ENCODE data around the gene IL17RA.

The IL17RA gene

DNA sequence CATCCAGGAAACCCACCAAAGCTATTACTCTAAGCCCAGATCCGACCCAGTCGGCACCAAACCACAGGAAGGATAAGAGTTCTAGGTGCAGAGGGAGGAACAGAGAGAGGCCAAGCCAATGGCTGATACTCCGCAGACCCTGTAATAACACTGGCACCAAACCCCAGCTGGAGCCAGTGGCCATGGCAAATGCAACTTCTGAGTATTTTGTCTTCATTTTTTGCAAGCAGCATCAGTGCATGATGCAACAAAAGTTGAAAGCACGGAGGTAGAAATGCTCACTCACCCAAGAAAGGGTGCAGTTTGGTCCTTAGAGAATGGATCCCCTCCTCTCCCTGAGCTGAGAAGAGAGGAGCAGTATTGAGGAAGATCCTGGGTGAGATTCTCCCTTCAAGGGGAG is 33.5 kb downstream of the IL17RA start:
- TF ChIP-seq SIN3A (IDR thresholded peaks at IDR 0.05; ENCODE audit: borderline replicate concordance, insufficient read depth, low read length): no peak
- no peak for TF ChIP-seq TAF1 (IDR thresholded peaks at IDR 0.05; ENCODE audit: borderline replicate concordance, insufficient read depth, low read length)
- no peak for TF ChIP-seq FOXP2 (optimal IDR thresholded peaks at IDR 0.05; ENCODE audit: borderline replicate concordance, extremely low read depth, extremely low read length, insufficient read depth)
- TF ChIP-seq, protein P1, sequence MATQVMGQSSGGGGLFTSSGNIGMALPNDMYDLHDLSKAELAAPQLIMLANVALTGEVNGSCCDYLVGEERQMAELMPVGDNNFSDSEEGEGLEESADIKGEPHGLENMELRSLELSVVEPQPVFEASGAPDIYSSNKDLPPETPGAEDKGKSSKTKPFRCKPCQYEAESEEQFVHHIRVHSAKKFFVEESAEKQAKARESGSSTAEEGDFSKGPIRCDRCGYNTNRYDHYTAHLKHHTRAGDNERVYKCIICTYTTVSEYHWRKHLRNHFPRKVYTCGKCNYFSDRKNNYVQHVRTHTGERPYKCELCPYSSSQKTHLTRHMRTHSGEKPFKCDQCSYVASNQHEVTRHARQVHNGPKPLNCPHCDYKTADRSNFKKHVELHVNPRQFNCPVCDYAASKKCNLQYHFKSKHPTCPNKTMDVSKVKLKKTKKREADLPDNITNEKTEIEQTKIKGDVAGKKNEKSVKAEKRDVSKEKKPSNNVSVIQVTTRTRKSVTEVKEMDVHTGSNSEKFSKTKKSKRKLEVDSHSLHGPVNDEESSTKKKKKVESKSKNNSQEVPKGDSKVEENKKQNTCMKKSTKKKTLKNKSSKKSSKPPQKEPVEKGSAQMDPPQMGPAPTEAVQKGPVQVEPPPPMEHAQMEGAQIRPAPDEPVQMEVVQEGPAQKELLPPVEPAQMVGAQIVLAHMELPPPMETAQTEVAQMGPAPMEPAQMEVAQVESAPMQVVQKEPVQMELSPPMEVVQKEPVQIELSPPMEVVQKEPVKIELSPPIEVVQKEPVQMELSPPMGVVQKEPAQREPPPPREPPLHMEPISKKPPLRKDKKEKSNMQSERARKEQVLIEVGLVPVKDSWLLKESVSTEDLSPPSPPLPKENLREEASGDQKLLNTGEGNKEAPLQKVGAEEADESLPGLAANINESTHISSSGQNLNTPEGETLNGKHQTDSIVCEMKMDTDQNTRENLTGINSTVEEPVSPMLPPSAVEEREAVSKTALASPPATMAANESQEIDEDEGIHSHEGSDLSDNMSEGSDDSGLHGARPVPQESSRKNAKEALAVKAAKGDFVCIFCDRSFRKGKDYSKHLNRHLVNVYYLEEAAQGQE (IDR thresholded peaks at IDR 0.05; ENCODE audit: insufficient read depth in 1 of 2, low read depth in 2 of 2, low read length in 2 of 2): no peak
- no peak for TF ChIP-seq POLR2AphosphoS5 (IDR thresholded peaks at IDR 0.05; ENCODE audit: low read depth, low read length)

DNA sequence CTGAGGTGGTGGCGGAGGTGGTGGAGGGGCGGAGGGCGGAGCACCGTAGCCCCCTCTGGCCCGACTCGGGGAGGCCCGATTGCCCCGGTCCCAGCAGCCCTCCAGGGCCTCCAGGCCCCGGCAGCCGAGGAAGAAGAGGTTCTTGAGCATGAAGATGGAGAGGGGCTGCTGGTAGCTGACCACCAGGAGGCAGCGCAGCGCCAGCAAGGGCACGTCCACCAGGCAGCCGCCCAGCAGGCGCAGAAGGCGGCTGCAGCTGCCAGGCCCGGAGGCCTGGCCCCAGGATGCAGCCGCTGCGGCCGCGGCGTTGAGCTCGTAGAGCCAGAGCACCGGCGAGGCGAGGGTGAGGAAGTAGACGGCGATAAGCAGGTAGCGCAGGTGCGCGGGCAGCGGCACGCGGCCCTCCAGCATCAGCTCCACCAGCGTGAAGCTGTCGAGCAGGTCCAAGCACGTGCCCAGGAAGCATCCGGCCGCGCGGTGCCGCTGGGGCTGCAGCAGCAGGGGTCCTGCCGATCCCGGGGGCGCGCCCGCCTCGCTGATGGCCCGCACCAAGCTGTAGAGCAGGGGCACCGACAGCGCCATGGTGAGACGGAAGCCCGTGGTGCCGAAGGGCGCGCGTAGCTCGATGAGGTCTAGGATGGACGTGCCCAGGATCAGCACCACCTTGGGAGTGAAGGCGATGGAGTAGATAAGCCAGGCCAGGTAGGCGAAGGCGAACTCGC is 34.8 kb downstream of the IL17RA start:
- TF ChIP-seq TAF1 (IDR thresholded peaks at IDR 0.05; ENCODE audit: borderline replicate concordance, insufficient read depth, low read length): no peak
- TF ChIP-seq, protein P1 (IDR thresholded peaks at IDR 0.05; ENCODE audit: insufficient read depth in 1 of 2, low read depth in 2 of 2, low read length in 2 of 2): peak; percentile 6 to 7; a peak in 1 of 4 replicates

DNA sequence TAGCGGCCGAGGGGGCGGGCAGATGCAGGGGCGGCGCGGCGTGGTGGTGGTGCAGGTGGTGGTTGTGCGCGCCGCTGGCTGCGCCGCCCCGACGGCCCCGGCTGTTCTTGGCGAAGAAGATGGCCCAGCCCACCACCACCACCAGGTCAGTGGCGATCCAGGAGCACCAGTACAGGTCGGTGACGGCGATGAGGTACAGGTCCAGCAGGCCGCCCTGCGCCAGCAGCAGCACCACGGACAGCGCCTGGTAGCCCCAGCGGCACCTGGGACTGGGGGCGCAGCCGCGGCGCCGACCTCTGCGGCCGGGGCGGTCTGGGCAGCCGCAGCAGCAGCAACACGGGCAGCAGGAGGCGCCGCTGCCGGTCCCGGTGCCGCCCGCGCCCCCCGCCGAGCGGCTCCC is 35.5 kb downstream of the IL17RA start:
- TF ChIP-seq, protein P1 (IDR thresholded peaks at IDR 0.05; ENCODE audit: insufficient read depth in 1 of 2, low read depth in 2 of 2, low read length in 2 of 2): peak; percentile 94 to 97
- peak; percentile 31 for TF ChIP-seq FOXP2 (optimal IDR thresholded peaks at IDR 0.05; ENCODE audit: borderline replicate concordance, extremely low read depth, extremely low read length, insufficient read depth)
- peak; percentile 83; the same call in 1 of the 2 replicates for TF ChIP-seq SIN3A (IDR thresholded peaks at IDR 0.05; ENCODE audit: borderline replicate concordance, insufficient read depth, low read length)
- TF ChIP-seq POLR2AphosphoS5 (IDR thresholded peaks at IDR 0.05; ENCODE audit: low read depth, low read length): no peak
- TF ChIP-seq TAF1 (IDR thresholded peaks at IDR 0.05; ENCODE audit: borderline replicate concordance, insufficient read depth, low read length): no peak

DNA sequence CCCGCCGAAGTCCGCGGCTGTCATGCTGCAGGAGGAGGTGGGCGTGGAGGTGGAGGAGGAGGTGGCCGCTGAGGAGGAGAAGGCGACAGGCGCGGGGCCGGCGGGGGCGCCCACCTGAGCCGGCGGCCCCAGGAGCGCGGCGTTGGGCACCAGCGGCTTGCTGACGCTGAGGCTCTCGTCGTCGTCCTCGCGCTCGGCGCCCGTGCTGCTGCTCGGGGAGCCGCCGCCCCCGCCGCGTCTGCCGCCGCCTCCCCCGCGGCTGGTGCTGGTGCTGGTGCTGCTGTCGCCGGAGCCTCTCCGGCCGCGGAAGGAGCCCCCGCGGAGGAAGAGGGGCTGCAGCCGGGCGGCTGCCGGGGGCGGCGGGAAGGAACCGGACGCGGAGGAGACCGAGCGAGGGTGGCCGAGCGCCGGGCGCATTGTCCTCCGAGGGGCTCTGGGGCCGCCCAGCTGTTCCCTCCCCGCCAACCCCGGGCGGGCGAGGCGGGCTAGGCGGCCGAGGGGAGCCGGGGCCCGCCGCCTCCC is 36.0 kb downstream of the IL17RA start:
- no peak for TF ChIP-seq POLR2AphosphoS5 (IDR thresholded peaks at IDR 0.05; ENCODE audit: low read depth, low read length)
- TF ChIP-seq SIN3A (IDR thresholded peaks at IDR 0.05; ENCODE audit: borderline replicate concordance, insufficient read depth, low read length): no peak
- TF ChIP-seq, protein P1 (IDR thresholded peaks at IDR 0.05; ENCODE audit: insufficient read depth in 1 of 2, low read depth in 2 of 2, low read length in 2 of 2): 0 out of 4 replicates have a peak, but pooled peaks of 1 of the 2 experiments have one; percentile 11
